Common myeloid progenitor, CD34-positive (primary cell): ENCODE measurements around the gene MGAT4A.
"Not testable (repeated sequence)": the region's sequence is repeated elsewhere in the genome, so short reads cannot be mapped to it uniquely, and the experiment has no call there.

Experiments
- CTCF ChIA-PET: fragments of 350-600 bp; sonication (Branson Sonifier 250); formaldehyde crosslinking; loops from one replicate; lab custom pipeline; 2021; ENCODE audit warnings: antibody characterized with exemption; lab: Charles Lee
- POLR2A ChIA-PET: fragments of 350-600 bp; sonication (Branson Sonifier 250); formaldehyde crosslinking; loops from one replicate; lab custom pipeline; 2021; ENCODE audit warnings: antibody characterized with exemption; lab: Charles Lee
- DNase-seq, 3 donors: peaks; one replicate each; pipeline versions ENCODE4 v3.0.0 to v3.0.0-alpha.2; 2013
- H3K27ac ChIP-seq, 2 experiments: 1 replicate in 1 of 2; 2 replicates in 1 of 2; pipeline ENCODE4 v1.7.0; 2013; ENCODE audit warnings: inconsistent platforms in 2 of 2, low read length in 2 of 2, mild to moderate bottlenecking in 2 of 2, low read depth in 1 of 2, moderate library complexity in 1 of 2; ENCODE audit not compliant: severe bottlenecking in 2 of 2, insufficient read depth in 1 of 2, poor library complexity in 1 of 2
- H3K27me3 ChIP-seq, 5 experiments: replicated peaks in 2 of 5; 1 replicate in 3 of 5; 2 replicates in 2 of 5; pipeline versions ENCODE4 v1.6.1 to v1.7.0; 2013; ENCODE audit warnings: low read length in 4 of 5, mild to moderate bottlenecking in 2 of 5, moderate library complexity in 2 of 5, inconsistent platforms in 1 of 5; ENCODE audit not compliant: insufficient read depth in 5 of 5, control insufficient read depth in 4 of 5
- H3K36me3 ChIP-seq, 4 experiments: 1 replicate in 2 of 4; 2 replicates in 2 of 4; pipeline versions ENCODE4 v1.6.1 to v1.7.0; 2013; ENCODE audit warnings: low read length in 3 of 4, control low read depth in 1 of 4, mild to moderate bottlenecking in 1 of 4; ENCODE audit not compliant: control insufficient read depth in 4 of 4, insufficient read depth in 4 of 4
- H3K4me1 ChIP-seq, 4 experiments: 1 replicate in 3 of 4; 2 replicates in 1 of 4; pipeline versions ENCODE4 v1.6.1 to v1.7.1; 2013; ENCODE audit warnings: low read length in 3 of 4, mild to moderate bottlenecking in 3 of 4, control low read depth in 1 of 4, inconsistent platforms in 1 of 4, moderate library complexity in 1 of 4; ENCODE audit not compliant: control insufficient read depth in 4 of 4, insufficient read depth in 4 of 4; ENCODE audit errors: control extremely low read depth in 1 of 4
- H3K4me3 ChIP-seq, 7 experiments: 1 replicate in 4 of 7; 2 replicates in 3 of 7; pipeline versions ENCODE4 v1.5.1 to v1.7.0; 2013; ENCODE audit warnings: mild to moderate bottlenecking in 7 of 7, low read length in 6 of 7, moderate library complexity in 6 of 7, inconsistent platforms in 2 of 7, low read depth in 2 of 7, control low read depth in 1 of 7; ENCODE audit not compliant: insufficient read depth in 4 of 7, control insufficient read depth in 1 of 7; ENCODE audit errors: extremely low read depth in 1 of 7
- H3K9me3 ChIP-seq, 5 experiments: 1 replicate in 4 of 5; 2 replicates in 1 of 5; pipeline versions ENCODE4 v1.6.1 to v1.7.1; 2013; ENCODE audit warnings: low read length in 4 of 5, mild to moderate bottlenecking in 2 of 5, inconsistent platforms in 1 of 5, low read depth in 1 of 5, moderate library complexity in 1 of 5; ENCODE audit not compliant: control insufficient read depth in 4 of 5, insufficient read depth in 2 of 5; ENCODE audit errors: control extremely low read depth in 1 of 5
- WGBS: methylation state at CpG from one replicate; pipeline ENCODE4 v1.1.5; 2013; ENCODE audit not compliant: insufficient coverage; 5-methylcytosine and 5-hydroxymethylcytosine counted together

MGAT4A gene

DNA sequence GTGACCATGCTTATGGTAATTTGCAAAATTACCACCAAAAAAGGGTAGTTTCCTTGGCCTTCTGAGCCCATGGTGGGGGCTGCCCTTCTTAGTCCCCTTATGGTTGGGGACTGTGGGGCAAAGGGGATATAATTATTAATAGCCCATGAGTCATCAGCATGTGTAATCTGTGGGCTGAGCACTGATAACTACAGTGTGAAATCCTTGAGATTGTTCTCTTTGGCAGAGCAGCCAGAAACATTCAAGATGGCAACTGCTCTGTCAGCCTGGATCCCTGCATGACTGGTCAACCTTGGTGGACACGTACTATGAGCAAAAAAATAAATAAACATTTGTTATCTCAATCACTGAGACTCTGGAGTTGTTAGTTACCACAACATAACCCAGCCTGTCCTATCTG lies 61.3 kb downstream of the MGAT4A start:
- DNase-seq = no peak
- Histone ChIP-seq H3K27me3 (no peaks in the 10 kb centered on the region), H3K36me3 (peaks cover 3 to 53% (median 23%) of the 10 kb centered on the region in 4 experiments), H3K4me1 (no peaks in the 10 kb centered on the region), H3K4me3 (no peak overlapping the region), H3K27ac (no peak overlapping the region), H3K9me3 (peaks cover 0 to 15% (median 2%) of the 10 kb centered on the region in 5 experiments)
- CTCF ChIA-PET = no interaction called here
- POLR2A ChIA-PET = no interaction called here
- no CpG with 5 or more reads among the region's 1 CpG for WGBS

DNA sequence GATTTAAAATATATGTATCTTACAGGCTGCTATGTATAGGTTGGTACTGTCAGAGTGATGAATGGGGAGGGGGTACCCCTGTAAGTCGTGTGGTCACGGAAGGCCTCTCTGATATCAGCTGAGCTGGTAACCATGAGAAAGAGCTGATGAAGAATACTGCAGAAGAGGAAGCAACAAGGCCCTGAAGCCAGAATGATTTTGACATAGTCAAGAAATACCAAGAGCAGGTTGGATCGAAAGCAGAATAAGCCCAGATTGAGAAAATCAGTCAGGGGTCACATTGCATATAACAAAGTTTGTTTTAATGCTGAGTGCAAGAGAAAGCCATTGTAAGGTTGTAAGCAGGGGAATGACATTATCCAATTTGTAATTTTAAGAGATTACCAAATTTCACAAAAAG lies 65.3 kb downstream of the MGAT4A start:
- H3K4me1 ChIP-seq = no peaks in the 10 kb centered on the region
- 93% methylated on average over 3 of the region's 3 CpGs for WGBS
- no peaks in the 10 kb centered on the region for H3K27me3 ChIP-seq
- ChIA-PET CTCF (no interaction called here), POLR2A (interaction anchor here (0.5 kb wide), 1 partner anchor 195 kb away, joined by 3 read pairs; no protein-coding TSS in a partner anchor)
- no peak for DNase-seq
- H3K36me3 ChIP-seq = peaks cover 0 to 26% (median 15%) of the 10 kb centered on the region in 4 experiments
- no peak overlapping the region for H3K4me3 ChIP-seq
- peaks cover 0 to 5% (median 2%) of the 10 kb centered on the region in 5 experiments for H3K9me3 ChIP-seq
- H3K27ac ChIP-seq = no peak overlapping the region

DNA sequence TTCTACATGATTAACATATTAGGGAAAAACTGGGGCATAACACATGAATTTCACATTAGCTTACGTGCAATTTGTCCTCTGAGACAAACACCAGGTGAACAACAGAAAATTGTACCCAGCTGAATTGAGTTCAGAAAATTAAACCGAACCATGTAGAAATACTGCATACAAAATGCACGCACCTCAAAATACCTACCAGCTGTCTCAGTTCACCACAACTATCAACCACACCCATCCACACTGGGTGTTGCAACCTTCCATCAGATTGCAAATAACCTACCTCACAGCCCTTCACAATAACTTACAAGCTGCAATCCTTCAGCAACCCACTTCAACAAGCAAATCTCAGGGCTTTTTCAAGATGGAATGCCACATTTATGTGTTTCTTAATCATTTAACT lies 66.6 kb downstream of the MGAT4A start:
- CTCF ChIA-PET = interaction anchor here (0.6 kb wide), 1 partner anchor 173 kb away, joined by 3 read pairs; no protein-coding TSS in a partner anchor

DNA sequence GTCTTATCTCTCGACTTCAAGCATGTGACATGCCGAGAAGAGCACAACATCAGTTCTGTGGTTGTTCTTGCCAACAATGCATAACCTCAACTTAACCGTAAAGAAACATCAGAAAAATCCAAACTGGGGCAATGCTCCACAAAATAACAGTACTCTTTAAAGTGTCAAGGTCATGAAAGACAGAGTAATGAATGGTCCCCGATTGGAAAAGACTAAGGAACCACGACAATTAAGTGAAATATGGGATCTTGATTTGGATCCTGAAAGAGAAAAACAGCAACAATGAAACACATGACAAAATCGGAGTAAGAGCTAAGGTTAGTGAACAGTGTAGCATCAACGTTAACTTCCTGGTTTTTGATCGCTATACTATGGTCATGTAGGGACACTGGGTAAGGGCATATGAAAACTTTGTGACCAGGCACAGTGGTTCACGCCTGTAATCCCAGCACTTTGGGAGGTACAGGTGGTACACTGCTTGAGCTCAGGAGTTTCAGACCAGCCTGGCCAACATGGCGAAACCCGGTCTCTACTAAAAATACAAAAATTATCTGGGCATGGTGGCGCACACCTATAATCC lies 67.3 kb downstream of the MGAT4A start:
- 100% methylated on average over 10 of the region's 12 CpGs for WGBS
- no peak overlapping the region for H3K27ac ChIP-seq
- peaks cover 0 to 22% (median 11%) of the 10 kb centered on the region in 4 experiments for H3K36me3 ChIP-seq
- peak in 1 of 3 donors; percentile 17 for DNase-seq
- H3K9me3 ChIP-seq = peaks cover 0 to 6% (median 1%) of the 10 kb centered on the region in 5 experiments
- CTCF ChIA-PET = interaction anchor here (0.6 kb wide), 1 partner anchor 174 kb away, joined by 3 read pairs; no protein-coding TSS in a partner anchor
- no peaks in the 10 kb centered on the region for H3K27me3 ChIP-seq
- H3K4me3 ChIP-seq = no peak overlapping the region
- no peaks in the 10 kb centered on the region for H3K4me1 ChIP-seq
- POLR2A ChIA-PET = interaction anchor here (0.6 kb wide), 1 partner anchor 174 kb away, joined by 4 read pairs; no protein-coding TSS in a partner anchor

More for the DNA sequence above, 66.6 kb downstream of the MGAT4A start:
- no peak overlapping the region for H3K27ac ChIP-seq
- H3K36me3 ChIP-seq = peaks cover 0 to 22% (median 9%) of the 10 kb centered on the region in 4 experiments
- H3K4me1 ChIP-seq = no peaks in the 10 kb centered on the region
- POLR2A ChIA-PET = interaction anchor here (0.6 kb wide), 1 partner anchor 173 kb away, joined by 4 read pairs; no protein-coding TSS in a partner anchor
- 91% methylated on average over 3 of the region's 3 CpGs for WGBS
- H3K4me3 ChIP-seq = no peak overlapping the region
- peak in 2 of 3 donors; percentile 23 to 43 for DNase-seq
- peaks cover 0 to 6% (median 1%) of the 10 kb centered on the region in 5 experiments for H3K9me3 ChIP-seq
- no peaks in the 10 kb centered on the region for H3K27me3 ChIP-seq

DNA sequence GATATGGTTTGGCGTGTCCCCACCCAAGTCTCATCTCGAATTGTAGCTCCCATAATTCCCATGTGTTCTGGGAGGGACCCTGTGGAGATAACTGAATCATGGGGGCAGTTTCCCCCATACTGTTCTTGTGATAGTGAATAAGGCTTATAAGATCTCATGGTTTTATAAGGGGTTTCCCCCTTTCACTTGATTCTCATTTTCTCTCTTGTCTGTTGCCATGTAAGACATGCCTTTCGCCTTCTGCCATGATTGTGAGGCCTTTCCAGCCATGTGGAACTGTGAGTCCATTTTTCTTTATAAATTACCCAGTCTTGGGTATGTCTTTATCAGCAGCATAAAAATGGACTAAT lies 71.5 kb downstream of the MGAT4A start:
- Histone ChIP-seq H3K4me1 (peaks cover 2 to 12% (median 8%) of the 10 kb centered on the region in 4 experiments), H3K36me3 (peaks cover 0 to 11% (median 6%) of the 10 kb centered on the region in 4 experiments)
- H3K4me3 ChIP-seq, H3K9me3 ChIP-seq, POLR2A ChIA-PET, H3K27ac ChIP-seq, DNase-seq, H3K27me3 ChIP-seq, CTCF ChIA-PET: not testable (repeated sequence)
- WGBS = 82% methylated on average over 3 of the region's 3 CpGs

DNA sequence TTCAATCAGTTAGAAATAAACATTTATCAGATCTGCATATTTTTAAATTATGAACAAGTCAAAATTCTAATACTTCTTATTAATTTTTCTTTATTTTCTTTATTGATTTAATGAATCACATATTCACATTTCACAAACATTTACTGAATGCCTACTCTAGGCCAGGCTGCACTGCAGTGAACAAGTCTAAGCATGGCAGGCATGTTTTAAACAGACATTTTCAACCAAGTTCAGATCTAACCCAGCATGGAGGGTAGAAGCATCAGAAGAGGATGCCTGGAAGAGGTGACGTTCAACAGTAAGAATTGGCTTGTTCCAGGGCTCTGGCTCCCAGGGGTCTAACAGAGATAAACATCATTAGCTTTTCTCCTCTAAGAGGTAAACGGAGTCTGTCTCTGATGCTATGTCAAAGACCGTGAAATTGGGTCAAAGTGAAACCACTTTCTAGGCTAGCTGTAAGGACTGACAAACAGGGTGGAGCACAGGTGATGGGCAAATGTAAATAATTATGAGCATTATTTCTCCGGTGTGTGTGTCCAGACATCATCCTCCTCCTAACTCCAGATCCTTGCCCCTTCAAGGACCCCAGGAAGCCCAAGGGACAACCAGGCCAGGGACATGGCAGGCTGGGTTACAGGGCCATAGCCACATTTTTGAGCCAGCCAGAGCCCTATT lies 72.0 kb downstream of the MGAT4A start:
- Histone ChIP-seq H3K27ac (no peak overlapping the region), H3K4me3 (no peak overlapping the region), H3K4me1 (peaks cover 2 to 16% (median 11%) of the 10 kb centered on the region in 4 experiments), H3K9me3 (peaks cover 0 to 6% (median 0%) of the 10 kb centered on the region in 5 experiments), H3K27me3 (no peaks in the 10 kb centered on the region), H3K36me3 (peaks cover 0 to 8% (median 6%) of the 10 kb centered on the region in 4 experiments)
- no peak for DNase-seq
- 100% methylated on average over 1 of the region's 4 CpGs for WGBS
- ChIA-PET POLR2A (no interaction called here), CTCF (no interaction called here)
